HG03439 (cell line): Measurements from ENCODE around the gene HDAC4.

ENCODE experiments used
- ATAC-seq: cut with Tn5 transposase; IDR thresholded peaks from one replicate; pipeline ENCODE4 v1.9.1; 2021; ENCODE audit warnings: mild to moderate bottlenecking, moderate library complexity; ENCODE audit not compliant: unreplicated experiment

HDAC4 gene

GRCh38 chr2:239195992-239196391 is 204.8 kb downstream of the HDAC4 start:
- no peak for ATAC-seq

GRCh38 chr2:239195318-239195871 is 205.4 kb downstream of the HDAC4 start:
- no peak for ATAC-seq

- no peak for ATAC-seq
These were observed 206.0 kb downstream of the HDAC4 start for GRCh38 chr2:239194731-239195317.

GRCh38 chr2:239193925-239194677 is 206.7 kb downstream of the HDAC4 start:
- no peak for ATAC-seq

GRCh38 chr2:239193401-239193811 is 207.4 kb downstream of the HDAC4 start:
- ATAC-seq = no peak

- no peak for ATAC-seq
These were observed 207.8 kb downstream of the HDAC4 start for GRCh38 chr2:239192975-239193374.

- no peak for ATAC-seq
These were observed 208.4 kb downstream of the HDAC4 start for GRCh38 chr2:239192456-239192855.

GRCh38 chr2:239190921-239191885 is 209.6 kb downstream of the HDAC4 start:
- ATAC-seq = no peak

GRCh38 chr2:239190361-239190760 is 210.5 kb downstream of the HDAC4 start:
- no peak for ATAC-seq

- no peak for ATAC-seq
These were observed 211.1 kb downstream of the HDAC4 start for GRCh38 chr2:239189711-239190131.

- no peak for ATAC-seq
These were observed 212.3 kb downstream of the HDAC4 start for GRCh38 chr2:239188536-239188935.

GRCh38 chr2:239187464-239188253 is 213.2 kb downstream of the HDAC4 start:
- no peak for ATAC-seq

- no peak for ATAC-seq
These were observed 214.1 kb downstream of the HDAC4 start for GRCh38 chr2:239186516-239187357.

GRCh38 chr2:239184968-239185903 is 215.6 kb downstream of the HDAC4 start:
- no peak for ATAC-seq

GRCh38 chr2:239184179-239184578 is 216.6 kb downstream of the HDAC4 start:
- no peak for ATAC-seq

GRCh38 chr2:239182981-239183791 is 217.6 kb downstream of the HDAC4 start:
- no peak for ATAC-seq

- ATAC-seq = no peak
These were observed 218.8 kb downstream of the HDAC4 start for GRCh38 chr2:239181903-239182581.
